Stomach (tissue), 9 donors: ENCODE data around the gene BHLHE40. TPM values are rescaled to one million over a fixed set of nuclear protein-coding genes. Genes with fewer than 3 reads are reported as not detected.

Experiments used
- DNase-seq, 2 donors: peaks; one replicate each; pipeline versions ENCODE4 v3.0.0 to v3.0.0-alpha.2; 2013 to 2019
- H3K27ac ChIP-seq, 5 donors: fragments of 200-600 bp in 4 of 5; sonication (generic) in 4 of 5; one replicate each; pipeline ENCODE4 v1.5.1; 2013 to 2019; ENCODE audit warnings: mild to moderate bottlenecking in 1 of 5, moderate library complexity in 1 of 5
- H3K27me3 ChIP-seq, 3 donors: fragments of 200-600 bp; sonication (generic); one replicate each; pipeline ENCODE4 v1.5.1; 2017 to 2019; ENCODE audit warnings: mixed run types in 1 of 3
- H3K36me3 ChIP-seq, 4 donors: fragments of 200-600 bp; sonication (generic); 1 replicate in 3 of 4; 2 replicates in 1 of 4; pipeline ENCODE4 v1.5.1; 2016 to 2019
- H3K4me1 ChIP-seq, 4 donors: fragments of 200-600 bp; sonication (generic); one replicate each; pipeline ENCODE4 v1.5.1; 2016 to 2019
- H3K4me3 ChIP-seq, 4 donors: fragments of 200-600 bp; sonication (generic) in 3 of 4; one replicate each; pipeline ENCODE4 v1.5.1; 2016 to 2019; ENCODE audit warnings: mild to moderate bottlenecking in 1 of 4
- H3K9me3 ChIP-seq, 4 donors: fragments of 200-600 bp; sonication (generic); one replicate each; pipeline ENCODE4 v1.5.1; 2016 to 2019
- CTCF ChIP-seq, 7 experiments: fragments of 450-650 bp in 4 of 7; fragments of 200-600 bp in 3 of 7; sonication (generic) in 3 of 7; IDR thresholded peaks; one replicate each; pipeline ENCODE4 v1.5.1; 2016 to 2019; ENCODE audit warnings: antibody characterized with exemption in 7 of 7, control low read depth in 2 of 7, mild to moderate bottlenecking in 1 of 7
- EP300 ChIP-seq: sonication (generic); formaldehyde crosslinking; IDR thresholded peaks from one replicate; pipeline ENCODE4 v1.6.1; 2017; ENCODE audit warnings: antibody characterized with exemption
- POLR2A ChIP-seq, 4 donors: fragments of 450-650 bp; IDR thresholded peaks; one replicate each; pipeline ENCODE4 v1.6.1; 2016; ENCODE audit warnings: antibody characterized with exemption in 4 of 4, control low read depth in 2 of 4, mild to moderate bottlenecking in 1 of 4, moderate library complexity in 1 of 4
- POLR2AphosphoS5 ChIP-seq, 3 donors: sonication (generic); formaldehyde crosslinking; IDR thresholded peaks; one replicate each; pipeline ENCODE4 v1.6.1; 2016; ENCODE audit warnings: antibody characterized with exemption in 3 of 3
- whole genome bisulfite sequencing, 5 donors: extraction: QIAGEN DNeasy Blood & Tissue Kit in 3 of 5; methylation state at CpG; one replicate each; pipeline versions ENCODE4 v1.1.5 to v1.1.7; 2013 to 2018; 5-methylcytosine and 5-hydroxymethylcytosine counted together
- intact Hi-C: fragments of 100-400 bp; cut with DNase I; formaldehyde crosslinking; loops from one replicate; pipeline ENCODE4 v1.15.1; 2023; ENCODE audit warnings: low total_unique reads
- polyA plus RNA-seq, 3 donors: library from polyadenylated mRNA; stranded (reverse); fragments of 200-250 nt; gene quantifications; one replicate each; pipeline ENCODE4 v1.2.3, GENCODE V29; 2013
- total RNA-seq, 5 donors: library from RNA; depleted of rRNA; stranded (reverse); fragments of >200 nt; gene quantifications; one replicate each; pipeline versions ENCODE4 v1.1.0 to v1.2.3, GENCODE V29; 2014 to 2016
- donor health status: healthy with polysubstance abuse.
- donor health status: Bipolar disorder and iron deficiency.
- donor health status: healthy.

The BHLHE40 gene
- total and polyA plus RNA-seq, 8 donors, result 7.6 to 39.7 (median 25.4) TPM

GRCh38 chr3:4948395-4948794 is 30.8 kb upstream of the BHLHE40 start:
- intact Hi-C loops, result no loop called here
- no peak for DNase-seq
- WGBS, 5 donors, result 64 to 75% (median 67%) methylated on average over 4 of the region's 4 CpGs
- no peak overlapping the region for H3K4me3 ChIP-seq
- H3K27ac ChIP-seq, result no peak overlapping the region
- TF ChIP-seq POLR2A (IDR thresholded peaks at IDR 0.05), result no peak
- TF ChIP-seq CTCF (IDR thresholded peaks at IDR 0.05), result no peak
- no peak for TF ChIP-seq POLR2AphosphoS5 (IDR thresholded peaks at IDR 0.05)
- TF ChIP-seq EP300, result no peak
- H3K36me3 ChIP-seq, result no peaks in the 10 kb centered on the region
- H3K4me1 ChIP-seq, result peaks cover 0 to 8% (median 0%) of the 10 kb centered on the region in 4 donors
- no peaks in the 10 kb centered on the region for H3K27me3 ChIP-seq
- H3K9me3 ChIP-seq, result no peaks in the 10 kb centered on the region

GRCh38 chr3:4949004-4949403 is 30.2 kb upstream of the BHLHE40 start:
- no peaks in the 10 kb centered on the region for H3K27me3 ChIP-seq
- H3K9me3 ChIP-seq, result no peaks in the 10 kb centered on the region
- H3K27ac ChIP-seq, result peak overlapping the region in 1 of 5 donors; percentile 16
- intact Hi-C loops, result no loop called here
- H3K36me3 ChIP-seq, result no peaks in the 10 kb centered on the region
- no peak for TF ChIP-seq POLR2A (IDR thresholded peaks at IDR 0.05)
- TF ChIP-seq EP300, result no peak
- no peak for TF ChIP-seq CTCF (IDR thresholded peaks at IDR 0.05)
- no peak for TF ChIP-seq POLR2AphosphoS5 (IDR thresholded peaks at IDR 0.05)
- no peak for DNase-seq
- WGBS, 5 donors, result 91 to 98% (median 97%) methylated on average over 2 of the region's 2 CpGs
- H3K4me3 ChIP-seq, result no peak overlapping the region
- H3K4me1 ChIP-seq, result peaks cover 0 to 8% (median 0%) of the 10 kb centered on the region in 4 donors

- 82 to 90% (median 85%) methylated on average over 2 of the region's 2 CpGs for WGBS, 5 donors
- TF ChIP-seq EP300 (no peak), CTCF (IDR thresholded peaks at IDR 0.05) (no peak), POLR2AphosphoS5 (IDR thresholded peaks at IDR 0.05) (no peak), POLR2A (IDR thresholded peaks at IDR 0.05) (no peak)
- Histone ChIP-seq H3K9me3 (no peaks in the 10 kb centered on the region), H3K27ac (peak overlapping the region in 1 of 5 donors; percentile 16), H3K27me3 (no peaks in the 10 kb centered on the region), H3K4me1 (peaks cover 0 to 8% (median 0%) of the 10 kb centered on the region in 4 donors), H3K4me3 (no peak overlapping the region), H3K36me3 (no peaks in the 10 kb centered on the region)
- DNase-seq, result no peak
- intact Hi-C loops, result no loop called here
These were observed 29.6 kb upstream of the BHLHE40 start for GRCh38 chr3:4949659-4950058.

- peaks cover 0 to 8% (median 0%) of the 10 kb centered on the region in 4 donors for H3K4me1 ChIP-seq
- H3K9me3 ChIP-seq, result no peaks in the 10 kb centered on the region
- H3K27me3 ChIP-seq, result no peaks in the 10 kb centered on the region
- H3K4me3 ChIP-seq, result no peak overlapping the region
- H3K27ac ChIP-seq, result peak overlapping the region in 1 of 5 donors; percentile 4
- 84 to 92% (median 87%) methylated on average over 4 of the region's 4 CpGs for WGBS, 5 donors
- no peak for TF ChIP-seq EP300
- no peak for TF ChIP-seq POLR2A (IDR thresholded peaks at IDR 0.05)
- no peak for TF ChIP-seq CTCF (IDR thresholded peaks at IDR 0.05)
- TF ChIP-seq POLR2AphosphoS5 (IDR thresholded peaks at IDR 0.05), result no peak
- intact Hi-C loops, result no loop called here
- H3K36me3 ChIP-seq, result no peaks in the 10 kb centered on the region
- DNase-seq, result no peak
These were observed 28.9 kb upstream of the BHLHE40 start for GRCh38 chr3:4950351-4950784.
